ENCODE measurements around the gene DGKB. TPM values are rescaled to one million over a fixed set of nuclear protein-coding genes. Genes with fewer than 3 reads are reported as not detected.

DGKB gene
- total and polyA plus RNA-seq, 2 of the 8 experiments (the other 6 are each of a cell fraction or from before 2014, with no cell fraction given) = 1.9 to 2.6 TPM

DNA sequence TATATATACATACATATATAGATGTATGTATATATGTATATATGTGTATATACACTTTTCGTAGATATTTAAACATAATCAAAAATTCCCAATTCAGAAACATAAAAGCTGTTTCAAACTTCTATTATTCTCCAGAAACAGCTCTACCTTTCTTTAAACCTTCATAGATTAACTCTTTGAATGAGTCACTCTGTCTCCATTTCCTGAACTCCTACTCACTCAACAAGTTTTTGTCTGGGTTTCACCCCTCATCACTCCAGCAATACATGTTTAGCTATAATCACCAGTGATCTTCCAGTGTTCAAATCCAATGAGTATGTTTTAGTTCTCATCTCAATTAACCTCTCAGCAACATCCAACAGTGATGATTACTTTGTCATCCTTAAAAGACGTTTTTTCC is 9.6 kb downstream of the DGKB start (continued):
- TF ChIP-seq GTF2F1 (IDR thresholded peaks at IDR 0.05; ENCODE audit: borderline replicate concordance, low read depth, low read length) (no peak), SP1 (IDR thresholded peaks at IDR 0.05; ENCODE audit: low read depth, low read length) (no peak), TAF1 (IDR thresholded peaks at IDR 0.05; ENCODE audit: low read depth, low read length) (no peak), CHD1 (IDR thresholded peaks at IDR 0.05; ENCODE audit: low read depth, low read length) (no peak), SAP30 (IDR thresholded peaks at IDR 0.05; ENCODE audit: insufficient read depth, insufficient replicate concordance, low read length) (no peak)
- TF ChIP-seq, protein P1, sequence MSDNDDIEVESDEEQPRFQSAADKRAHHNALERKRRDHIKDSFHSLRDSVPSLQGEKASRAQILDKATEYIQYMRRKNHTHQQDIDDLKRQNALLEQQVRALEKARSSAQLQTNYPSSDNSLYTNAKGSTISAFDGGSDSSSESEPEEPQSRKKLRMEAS (IDR thresholded peaks at IDR 0.05) = no peak

Data from H1 (cell line).